ENCODE results near the gene CREB5. TPM values are rescaled to one million over a fixed set of nuclear protein-coding genes. Genes with fewer than 3 reads are reported as not detected.

The CREB5 gene
- total RNA-seq, 1 experiment from 2014 or later: 19.2 TPM

GRCh38 chr7:28725911-28726310 lies 313.6 kb downstream of the CREB5 start:
- BruUV-seq (replicated peaks): no TSS peak
- Mint-ChIP-seq H3K4me3 (ENCODE audit: low read depth, unreplicated experiment) (no peak overlapping the region), H3K27me3 (ENCODE audit: unreplicated experiment) (no peaks in the 10 kb centered on the region), H3K9me3 (ENCODE audit: low read depth, unreplicated experiment) (no peaks in the 10 kb centered on the region), H3K36me3 (ENCODE audit: insufficient read depth, unreplicated experiment) (no peaks in the 10 kb centered on the region), H3K27ac (ENCODE audit: unreplicated experiment) (no peak overlapping the region), H3K4me1 (ENCODE audit: low read depth, unreplicated experiment) (no peaks in the 10 kb centered on the region)
- intact Hi-C loops (cut with micrococcal nuclease; ENCODE audit: unreplicated experiment): no loop called here
- TF ChIP-seq CTCF (IDR thresholded peaks at IDR 0.05; ENCODE audit: unreplicated experiment): no peak
- CTCF ChIA-PET: no interaction called here
- no peak for DNase-seq

GRCh38 chr7:28726555-28726954 lies 314.2 kb downstream of the CREB5 start:
- no peak for TF ChIP-seq CTCF (IDR thresholded peaks at IDR 0.05; ENCODE audit: unreplicated experiment)
- Mint-ChIP-seq H3K4me3 (ENCODE audit: low read depth, unreplicated experiment) (no peak overlapping the region), H3K36me3 (ENCODE audit: insufficient read depth, unreplicated experiment) (no peaks in the 10 kb centered on the region), H3K27ac (ENCODE audit: unreplicated experiment) (no peak overlapping the region), H3K9me3 (ENCODE audit: low read depth, unreplicated experiment) (no peaks in the 10 kb centered on the region), H3K4me1 (ENCODE audit: low read depth, unreplicated experiment) (no peaks in the 10 kb centered on the region), H3K27me3 (ENCODE audit: unreplicated experiment) (no peaks in the 10 kb centered on the region)
- no peak for DNase-seq
- no TSS peak for BruUV-seq (replicated peaks)
- intact Hi-C loops (cut with micrococcal nuclease; ENCODE audit: unreplicated experiment): no loop called here
- CTCF ChIA-PET: interaction anchor here (0.5 kb wide), 1 partner anchor 40 kb away, joined by 4 read pairs; no protein-coding TSS in a partner anchor

- intact Hi-C loops (cut with micrococcal nuclease; ENCODE audit: unreplicated experiment): no loop called here
- BruUV-seq (replicated peaks): no TSS peak
- peaks cover 9% of the 10 kb centered on the region for H3K4me1 Mint-ChIP-seq (ENCODE audit: low read depth, unreplicated experiment)
- CTCF ChIA-PET: interaction anchor here (1.2 kb wide), 1 partner anchor 9 kb away, joined by 3 read pairs; no protein-coding TSS in a partner anchor
- H3K9me3 Mint-ChIP-seq (ENCODE audit: low read depth, unreplicated experiment): no peaks in the 10 kb centered on the region
- no peak overlapping the region for H3K27ac Mint-ChIP-seq (ENCODE audit: unreplicated experiment)
- H3K36me3 Mint-ChIP-seq (ENCODE audit: insufficient read depth, unreplicated experiment): no peaks in the 10 kb centered on the region
- H3K4me3 Mint-ChIP-seq (ENCODE audit: low read depth, unreplicated experiment): no peak overlapping the region
- DNase-seq: no peak
- no peaks in the 10 kb centered on the region for H3K27me3 Mint-ChIP-seq (ENCODE audit: unreplicated experiment)
- TF ChIP-seq CTCF (IDR thresholded peaks at IDR 0.05; ENCODE audit: unreplicated experiment): no peak
Measured at GRCh38 chr7:28729281-28729680, 317.0 kb downstream of the CREB5 start.

DNA sequence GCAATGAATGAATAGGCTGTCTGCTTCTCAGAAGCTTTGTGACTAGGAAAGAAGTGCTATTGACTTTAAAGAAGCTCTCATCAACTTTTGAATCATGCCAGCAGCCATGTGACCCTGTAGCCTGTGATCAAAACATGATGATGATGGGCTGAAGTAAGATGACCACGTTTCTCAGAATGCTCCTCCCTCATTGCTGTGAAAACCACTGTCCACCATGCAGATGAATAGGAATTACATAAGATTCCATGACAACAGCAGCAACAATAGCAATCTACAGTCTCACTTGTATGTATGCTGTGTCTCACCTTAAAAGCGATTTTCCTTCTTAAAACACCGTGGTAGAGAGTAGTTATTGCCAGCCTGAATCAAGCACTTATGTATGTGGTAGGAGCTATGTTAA lies 317.4 kb downstream of the CREB5 start:
- peaks cover 9% of the 10 kb centered on the region for H3K4me1 Mint-ChIP-seq (ENCODE audit: low read depth, unreplicated experiment)
- no peak overlapping the region for H3K4me3 Mint-ChIP-seq (ENCODE audit: low read depth, unreplicated experiment)
- H3K27me3 Mint-ChIP-seq (ENCODE audit: unreplicated experiment): no peaks in the 10 kb centered on the region
- H3K36me3 Mint-ChIP-seq (ENCODE audit: insufficient read depth, unreplicated experiment): no peaks in the 10 kb centered on the region
- intact Hi-C loops (cut with micrococcal nuclease; ENCODE audit: unreplicated experiment): no loop called here
- H3K27ac Mint-ChIP-seq (ENCODE audit: unreplicated experiment): no peak overlapping the region
- no peak for DNase-seq
- no peaks in the 10 kb centered on the region for H3K9me3 Mint-ChIP-seq (ENCODE audit: low read depth, unreplicated experiment)
- CTCF ChIA-PET: no interaction called here
- no peak for TF ChIP-seq CTCF (IDR thresholded peaks at IDR 0.05; ENCODE audit: unreplicated experiment)
- BruUV-seq (replicated peaks): no TSS peak

Measured in Calu3 (cell line).